Measurements from ENCODE around the gene PRKG1.
"Not testable (repeated sequence)": the region's sequence is repeated elsewhere in the genome, so short reads cannot be mapped to it uniquely, and the experiment has no call there.

PRKG1 gene

DNA sequence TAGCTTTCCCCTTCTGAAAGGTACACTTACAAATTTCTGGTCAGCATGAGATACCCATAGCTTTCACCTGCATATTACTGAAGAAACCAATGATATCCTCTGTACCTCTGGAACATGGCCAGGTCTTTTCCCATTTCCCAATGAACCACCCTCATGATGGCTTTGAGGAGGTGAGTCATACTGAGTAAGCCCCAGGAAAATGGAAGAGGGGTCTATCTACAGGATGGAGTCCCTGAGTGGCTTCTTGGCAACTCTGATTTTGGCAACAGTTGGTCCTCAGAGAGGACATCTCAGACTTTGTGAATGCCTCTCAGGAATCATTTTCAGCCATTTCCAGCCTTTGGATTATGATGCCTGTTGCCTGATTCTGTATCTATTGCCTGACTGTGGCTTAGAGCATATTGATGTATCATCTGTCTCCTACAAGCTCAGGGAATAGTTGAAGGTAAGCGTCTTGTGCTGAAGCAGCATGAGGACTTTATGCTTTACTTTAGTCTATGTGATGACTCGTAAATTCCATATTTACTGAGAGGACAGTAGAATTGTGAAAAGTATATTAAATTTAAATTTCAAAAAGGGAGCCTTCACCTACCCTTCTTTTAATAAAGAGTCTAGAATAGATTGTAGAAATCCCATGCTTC is 1155.1 kb downstream of the PRKG1 start:
- H3K27me3 Mint-ChIP-seq = no peaks in the 10 kb centered on the region
- no peak for DNase-seq
- no peak overlapping the region for H3K27ac Mint-ChIP-seq
- H3K36me3 Mint-ChIP-seq (ENCODE audit: insufficient read depth) = no peaks in the 10 kb centered on the region
- ATAC-seq (replicated peaks) = no peak
- H3K4me1 Mint-ChIP-seq (ENCODE audit: low read depth in 2 of 2) = no peaks in the 10 kb centered on the region
- peaks cover 0 to 1% of the 10 kb centered on the region in 2 donors for H3K9me3 Mint-ChIP-seq
- H3K4me3 Mint-ChIP-seq = no peak overlapping the region

DNA sequence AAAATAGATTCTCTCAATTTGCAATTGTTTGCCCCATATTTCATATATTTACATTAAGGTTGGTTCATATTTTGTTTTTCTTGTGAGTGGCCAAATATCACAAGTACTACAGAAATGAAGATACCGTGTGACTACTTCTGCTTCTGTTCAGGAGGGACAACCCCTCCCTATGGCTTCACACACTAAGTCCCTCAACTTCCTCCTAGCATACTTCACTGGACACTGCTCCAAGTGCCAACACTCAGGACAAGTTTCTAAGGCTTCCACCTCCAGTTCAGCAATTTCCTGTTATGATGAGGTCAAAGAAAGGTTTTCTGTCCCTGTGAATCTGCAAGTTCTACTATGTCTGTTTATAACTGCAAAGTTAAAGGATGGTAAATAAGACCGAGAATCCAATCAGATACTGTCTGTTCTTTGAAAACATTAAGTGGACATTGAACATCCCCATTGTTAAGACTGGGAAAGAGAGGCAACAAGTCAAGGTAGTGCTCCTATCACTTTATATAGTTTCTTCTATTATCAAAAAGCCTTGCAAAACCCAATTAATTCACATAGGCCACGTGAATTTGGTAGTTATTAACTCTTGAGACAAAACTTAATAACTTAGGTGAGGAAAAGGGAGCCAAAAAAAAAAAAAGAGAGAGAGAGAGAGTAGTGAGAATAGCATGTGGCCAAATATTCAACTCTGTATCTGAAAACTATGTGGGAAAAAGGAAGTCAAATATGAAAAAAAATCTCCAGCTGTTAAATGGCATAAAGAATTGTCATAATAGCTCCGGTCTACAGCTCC is 1158.5 kb downstream of the PRKG1 start:
- Mint-ChIP-seq H3K36me3 (ENCODE audit: insufficient read depth) (no peaks in the 10 kb centered on the region), H3K27ac (no peak overlapping the region), H3K27me3 (no peaks in the 10 kb centered on the region), H3K9me3 (no peaks in the 10 kb centered on the region), H3K4me3 (peak overlapping the region in 1 of 2 donors; percentile 2), H3K4me1 (ENCODE audit: low read depth in 2 of 2) (no peaks in the 10 kb centered on the region)
- no peak for DNase-seq
- no peak for ATAC-seq (replicated peaks)

GRCh38 chr10:52233351-52233991 is 1159.2 kb downstream of the PRKG1 start:
- H3K4me3 Mint-ChIP-seq = peak overlapping the region in 1 of 2 donors; percentile 2
- H3K36me3 Mint-ChIP-seq (ENCODE audit: insufficient read depth); H3K9me3 Mint-ChIP-seq; DNase-seq; H3K27me3 Mint-ChIP-seq; H3K27ac Mint-ChIP-seq; ATAC-seq (replicated peaks); H3K4me1 Mint-ChIP-seq (ENCODE audit: low read depth in 2 of 2): not testable (repeated sequence)

DNA sequence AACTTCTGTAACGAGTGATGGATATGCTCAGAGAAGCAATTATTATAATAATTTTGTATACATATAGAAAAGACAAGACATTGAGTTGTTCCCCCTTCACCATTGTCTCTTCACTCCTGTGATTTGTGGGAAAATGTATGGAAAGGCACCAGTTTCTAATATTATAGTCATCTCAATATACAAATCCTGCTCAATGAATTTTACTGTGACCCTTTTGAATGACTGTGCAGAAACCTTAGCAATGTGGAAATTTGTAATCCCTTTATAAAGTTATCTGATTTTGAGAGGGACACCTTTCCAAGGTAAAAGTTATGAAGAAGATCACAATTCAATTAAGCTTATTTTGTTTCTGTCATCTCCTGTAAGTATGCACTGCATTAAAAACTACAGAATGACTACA is 1165.5 kb downstream of the PRKG1 start:
- no peak overlapping the region for H3K27ac Mint-ChIP-seq
- ATAC-seq (replicated peaks) = no peak
- no peaks in the 10 kb centered on the region for H3K27me3 Mint-ChIP-seq
- no peaks in the 10 kb centered on the region for H3K36me3 Mint-ChIP-seq (ENCODE audit: insufficient read depth)
- DNase-seq = no peak
- no peak overlapping the region for H3K4me3 Mint-ChIP-seq
- no peaks in the 10 kb centered on the region for H3K9me3 Mint-ChIP-seq
- no peaks in the 10 kb centered on the region for H3K4me1 Mint-ChIP-seq (ENCODE audit: low read depth in 2 of 2)

DNA sequence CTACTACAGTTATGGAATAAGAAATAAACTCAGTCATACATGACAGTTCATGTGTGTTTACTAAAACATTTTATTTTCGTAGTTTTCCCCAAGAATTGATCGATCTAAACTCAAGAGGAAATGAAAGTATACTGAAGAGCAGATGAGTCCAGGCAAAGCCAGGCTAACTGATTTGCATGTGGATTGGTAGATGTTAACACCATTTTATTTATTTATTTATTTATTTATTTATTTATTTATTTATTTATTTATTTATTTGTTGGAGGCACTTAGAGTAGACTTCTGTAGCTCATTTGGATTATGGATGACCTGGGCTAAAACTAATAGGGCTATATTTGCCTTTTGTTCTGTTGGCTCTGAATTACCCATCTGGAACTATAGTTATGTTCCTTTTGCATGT is 1171.3 kb downstream of the PRKG1 start:
- no peak overlapping the region for H3K4me3 Mint-ChIP-seq
- H3K27me3 Mint-ChIP-seq = no peaks in the 10 kb centered on the region
- DNase-seq = no peak
- no peaks in the 10 kb centered on the region for H3K9me3 Mint-ChIP-seq
- H3K36me3 Mint-ChIP-seq (ENCODE audit: insufficient read depth) = no peaks in the 10 kb centered on the region
- no peaks in the 10 kb centered on the region for H3K4me1 Mint-ChIP-seq (ENCODE audit: low read depth in 2 of 2)
- H3K27ac Mint-ChIP-seq = no peak overlapping the region
- ATAC-seq (replicated peaks) = no peak

DNA sequence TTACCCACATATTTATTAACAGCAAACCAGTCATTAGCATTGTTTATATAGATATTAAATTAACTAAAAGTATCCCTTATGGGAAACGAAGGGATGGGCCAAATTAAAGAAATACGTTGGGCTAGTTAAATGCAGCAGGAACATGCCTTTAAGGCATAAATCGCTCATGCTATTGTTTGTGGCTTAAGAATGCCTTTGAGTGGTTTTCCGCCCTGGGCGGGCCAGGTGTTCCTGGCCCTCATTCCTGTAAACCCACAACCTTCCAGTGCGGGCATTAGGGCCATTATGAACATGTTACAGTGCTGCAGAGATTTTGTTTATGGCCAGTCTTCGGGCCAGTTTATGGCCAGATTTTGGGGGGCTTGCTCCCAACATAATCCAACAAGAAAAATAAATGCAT is 1173.6 kb downstream of the PRKG1 start:
- not testable (repeated sequence) for H3K9me3 Mint-ChIP-seq; H3K27me3 Mint-ChIP-seq; H3K27ac Mint-ChIP-seq; H3K4me1 Mint-ChIP-seq (ENCODE audit: low read depth in 2 of 2); H3K36me3 Mint-ChIP-seq (ENCODE audit: insufficient read depth); DNase-seq; ATAC-seq (replicated peaks); H3K4me3 Mint-ChIP-seq

- Mint-ChIP-seq H3K4me1 (ENCODE audit: low read depth in 2 of 2) (no peaks in the 10 kb centered on the region), H3K27me3 (no peaks in the 10 kb centered on the region), H3K4me3 (no peak overlapping the region), H3K36me3 (ENCODE audit: insufficient read depth) (no peaks in the 10 kb centered on the region), H3K27ac (no peak overlapping the region), H3K9me3 (peaks cover 2 to 7% of the 10 kb centered on the region in 2 donors)
- DNase-seq (no peak), ATAC-seq (replicated peaks) (no peak)
These were observed 1174.5 kb downstream of the PRKG1 start for GRCh38 chr10:52248697-52249306.

DNA sequence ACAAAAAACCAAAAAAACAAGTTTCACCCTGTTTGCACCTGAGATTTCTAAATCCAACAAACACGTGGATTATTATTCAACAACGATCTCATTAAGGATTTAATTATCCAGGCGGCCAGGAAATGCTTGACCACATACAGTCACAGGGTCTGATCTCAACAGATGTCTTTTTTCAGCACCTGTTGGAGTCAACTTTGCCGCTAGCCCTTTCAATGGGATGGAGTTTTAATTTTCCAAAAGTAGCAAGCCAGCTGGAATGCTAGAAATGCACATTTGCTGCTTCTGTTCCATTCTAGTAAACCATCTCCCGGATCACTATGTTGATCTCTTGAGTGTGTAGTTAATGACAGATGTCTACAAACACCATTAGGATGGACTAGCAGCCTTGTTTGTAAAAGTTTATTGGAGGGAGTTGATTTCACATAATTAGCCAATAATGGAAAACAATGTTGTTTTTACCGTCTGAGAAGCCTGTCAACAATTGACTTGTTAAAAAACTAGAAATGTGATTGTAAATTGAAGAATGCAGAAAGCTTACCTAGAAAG is 1175.6 kb downstream of the PRKG1 start:
- Mint-ChIP-seq H3K4me3 (no peak overlapping the region), H3K9me3 (peaks cover 2 to 7% of the 10 kb centered on the region in 2 donors), H3K36me3 (ENCODE audit: insufficient read depth) (no peaks in the 10 kb centered on the region), H3K27me3 (no peaks in the 10 kb centered on the region), H3K4me1 (ENCODE audit: low read depth in 2 of 2) (no peaks in the 10 kb centered on the region), H3K27ac (no peak overlapping the region)
- DNase-seq = no peak
- ATAC-seq (replicated peaks) = no peak

DNA sequence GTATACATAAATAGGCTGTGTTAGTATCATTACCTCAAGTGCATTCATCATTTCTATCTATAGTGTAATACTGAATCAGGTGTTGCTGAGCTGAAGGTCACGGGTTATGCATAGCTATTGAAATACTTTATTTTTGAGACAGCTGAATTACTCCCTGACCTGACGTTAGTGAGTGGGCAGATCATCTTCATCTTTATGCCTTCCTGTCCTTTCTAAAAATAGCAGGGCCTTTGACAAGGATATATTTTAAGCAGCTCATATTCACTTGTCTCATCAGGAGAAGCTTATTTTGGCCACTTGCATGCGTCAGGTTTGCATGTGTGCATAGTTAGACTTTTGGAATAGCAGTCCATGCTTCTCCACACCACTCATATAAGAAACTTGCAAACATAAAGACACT is 1176.2 kb downstream of the PRKG1 start:
- ATAC-seq (replicated peaks) (no peak), DNase-seq (no peak)
- Mint-ChIP-seq H3K4me1 (ENCODE audit: low read depth in 2 of 2) (no peaks in the 10 kb centered on the region), H3K36me3 (ENCODE audit: insufficient read depth) (no peaks in the 10 kb centered on the region), H3K9me3 (peaks cover 2 to 7% of the 10 kb centered on the region in 2 donors), H3K4me3 (no peak overlapping the region), H3K27me3 (no peaks in the 10 kb centered on the region), H3K27ac (no peak overlapping the region)

- DNase-seq (no peak), ATAC-seq (replicated peaks) (no peak)
- Mint-ChIP-seq H3K4me3 (no peak overlapping the region), H3K4me1 (ENCODE audit: low read depth in 2 of 2) (no peaks in the 10 kb centered on the region), H3K9me3 (peaks cover 2 to 7% of the 10 kb centered on the region in 2 donors), H3K27ac (no peak overlapping the region), H3K27me3 (no peaks in the 10 kb centered on the region), H3K36me3 (ENCODE audit: insufficient read depth) (no peaks in the 10 kb centered on the region)
These were observed 1178.0 kb downstream of the PRKG1 start for GRCh38 chr10:52252307-52252706.

DNA sequence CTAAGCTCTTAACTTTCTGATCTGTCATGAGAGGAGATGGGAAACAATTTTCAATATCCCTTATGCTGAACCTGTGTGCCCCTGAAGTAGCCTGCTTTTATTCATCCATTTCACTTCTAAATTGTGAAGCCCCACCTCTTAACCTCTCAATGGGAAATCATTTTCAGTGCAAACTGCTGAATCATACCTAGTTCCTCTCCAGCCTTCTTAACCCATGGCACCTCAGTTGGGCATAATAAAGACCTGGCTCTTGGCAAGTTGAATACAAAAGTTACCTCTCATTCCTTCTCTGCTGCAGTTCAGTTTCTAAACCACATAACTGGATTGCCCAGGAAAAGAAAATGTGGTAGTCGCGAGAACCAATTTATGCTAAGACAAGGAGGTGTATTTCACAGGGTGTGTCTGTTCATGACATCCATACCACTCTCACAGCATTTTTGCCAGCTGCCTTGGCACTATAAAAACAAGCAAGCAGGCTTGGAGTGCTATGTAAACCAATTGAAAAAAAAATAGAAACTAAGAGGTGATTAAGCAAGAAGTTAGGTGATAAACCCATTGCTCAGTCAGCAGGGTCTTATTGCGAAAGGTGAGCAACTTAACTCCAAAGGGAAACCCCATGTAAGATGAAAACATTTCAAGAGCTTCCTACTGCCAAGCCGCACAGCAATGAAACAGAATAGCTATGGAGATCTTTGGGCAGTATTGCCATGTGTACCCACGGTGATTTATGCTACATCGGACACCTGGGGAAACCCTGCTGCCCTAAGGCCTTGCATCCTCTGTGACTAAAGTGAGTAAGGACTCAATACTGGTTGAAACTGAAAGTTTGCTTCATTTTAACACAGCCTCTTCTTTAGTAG is 1182.8 kb downstream of the PRKG1 start:
- ATAC-seq (replicated peaks) = no peak
- no peak for DNase-seq
- Mint-ChIP-seq H3K27ac (no peak overlapping the region), H3K4me3 (no peak overlapping the region), H3K36me3 (ENCODE audit: insufficient read depth) (no peaks in the 10 kb centered on the region), H3K9me3 (no peaks in the 10 kb centered on the region), H3K4me1 (ENCODE audit: low read depth in 2 of 2) (no peaks in the 10 kb centered on the region), H3K27me3 (no peaks in the 10 kb centered on the region)

DNA sequence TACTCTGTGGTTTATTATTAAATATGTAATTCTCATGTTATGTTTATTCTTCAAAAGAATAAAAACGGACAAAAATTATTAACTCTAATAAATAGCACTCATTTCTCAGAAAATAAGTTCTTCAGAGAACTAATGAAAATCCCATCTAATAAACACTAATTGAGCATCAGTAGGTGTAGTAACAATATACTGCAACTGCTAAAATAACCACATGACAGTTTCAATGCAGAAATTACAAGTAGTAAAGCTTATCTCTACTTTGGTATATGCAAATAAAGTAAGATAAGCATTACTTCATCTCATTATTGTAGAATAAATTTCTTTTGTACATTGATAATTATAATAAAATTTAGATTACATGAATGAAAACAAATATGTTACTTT is 1183.4 kb downstream of the PRKG1 start:
- ATAC-seq (replicated peaks) = no peak
- H3K27ac Mint-ChIP-seq = no peak overlapping the region

More for the DNA sequence above, 1183.4 kb downstream of the PRKG1 start:
- no peaks in the 10 kb centered on the region for H3K36me3 Mint-ChIP-seq (ENCODE audit: insufficient read depth)
- DNase-seq = no peak
- H3K4me1 Mint-ChIP-seq (ENCODE audit: low read depth in 2 of 2) = no peaks in the 10 kb centered on the region
- H3K4me3 Mint-ChIP-seq = no peak overlapping the region
- no peaks in the 10 kb centered on the region for H3K27me3 Mint-ChIP-seq
- H3K9me3 Mint-ChIP-seq = no peaks in the 10 kb centered on the region

All from effector memory CD8-positive, alpha-beta T cell (primary cell).